K562 (cell line): ENCODE results near the gene HCRTR1. TPM values are rescaled to one million over a fixed set of nuclear protein-coding genes. Genes with fewer than 3 reads are reported as not detected.

ENCODE experiments used
- MECOM ChIP-seq: fragments of 250-450 bp; sonication (Bioruptor Pico); IDR thresholded peaks from 2 replicates; pipeline ENCODE4 v1.8.0; 2022; ENCODE audit warnings: inconsistent platforms
- MGA ChIP-seq: fragments of 450-650 bp; IDR thresholded peaks from 2 replicates; pipeline ENCODE4 v1.6.1; 2016; ENCODE audit warnings: mild to moderate bottlenecking, moderate library complexity
- TBL1XR1 ChIP-seq, 2 experiments: IDR thresholded peaks; 2 replicates each; pipeline ENCODE4 v1.6.1; 2012; ENCODE audit warnings: improper control_type of control experiment in 2 of 2, low read length in 2 of 2, mild to moderate bottlenecking in 1 of 2
- ZBTB40 ChIP-seq, 2 experiments: fragments of 450-650 bp in 1 of 2; sonication (generic) in 1 of 2; formaldehyde crosslinking in 1 of 2; IDR thresholded peaks; 2 replicates each; pipeline versions ENCODE4 v1.7.1 to v1.9.0; 2016 to 2022; ENCODE audit warnings: inconsistent platforms in 1 of 2, mild to moderate bottlenecking in 1 of 2, missing genetic modification reagents in 1 of 2
- ZNF143 ChIP-seq: sonication (generic); formaldehyde crosslinking; IDR thresholded peaks from 2 replicates; pipeline ENCODE4 v1.9.0; 2022; ENCODE audit warnings: mild to moderate bottlenecking, missing genetic modification reagents
- polyA plus RNA-seq, 8 experiments: library from polyadenylated mRNA; depleted of rRNA in 4 of 8; stranded (reverse) in 5 of 8; unstranded in 3 of 8; fragments of >200 nt; fragmentation: Nextera tagmentation in 2 of 8; fragmentation: Illumina TruSeq in 1 of 8; extraction: Ambion mirVana in 2 of 8; extraction: Trizol in 1 of 8; gene quantifications; 2 replicates each; pipeline versions ENCODE4 v1.2.1 to v1.2.3, GENCODE V29; 2011 to 2014; ENCODE audit warnings: inconsistent platforms in 1 of 8, missing spikeins in 1 of 8
- total RNA-seq, 7 experiments: library from RNA; depleted of rRNA in 6 of 7; stranded (reverse); fragments of >200 nt in 6 of 7; fragmentation: Illumina TruSeq in 2 of 7; extraction: Trizol in 2 of 7; gene quantifications; 2 replicates each; pipeline versions ENCODE4 v1.2.1 to v1.2.3, GENCODE V29; 2011 to 2021; ENCODE audit warnings: low replicate concordance in 1 of 7

The HCRTR1 gene
- total and polyA plus RNA-seq, 9 of the 15 experiments (the other 6 are each of a cell fraction or from before 2014, with no cell fraction given): not detected

- TF ChIP-seq MGA (no peak), ZNF143 (no peak), ZBTB40 (IDR thresholded peaks at IDR 0.05) (no peak), ZBTB40 (CRISPR knock-in tag; IDR thresholded peaks at IDR 0.05) (no peak), TBL1XR1 (IDR thresholded peaks at IDR 0.05; ENCODE audit: low read length in 2 of 2) (no peak), MECOM (no peak)
These were observed 40.6 kb upstream of the HCRTR1 start (continued) for GRCh38 chr1:31576743-31577455.
